Measurements from ENCODE around the gene TMEM51.

The TMEM51 gene

DNA sequence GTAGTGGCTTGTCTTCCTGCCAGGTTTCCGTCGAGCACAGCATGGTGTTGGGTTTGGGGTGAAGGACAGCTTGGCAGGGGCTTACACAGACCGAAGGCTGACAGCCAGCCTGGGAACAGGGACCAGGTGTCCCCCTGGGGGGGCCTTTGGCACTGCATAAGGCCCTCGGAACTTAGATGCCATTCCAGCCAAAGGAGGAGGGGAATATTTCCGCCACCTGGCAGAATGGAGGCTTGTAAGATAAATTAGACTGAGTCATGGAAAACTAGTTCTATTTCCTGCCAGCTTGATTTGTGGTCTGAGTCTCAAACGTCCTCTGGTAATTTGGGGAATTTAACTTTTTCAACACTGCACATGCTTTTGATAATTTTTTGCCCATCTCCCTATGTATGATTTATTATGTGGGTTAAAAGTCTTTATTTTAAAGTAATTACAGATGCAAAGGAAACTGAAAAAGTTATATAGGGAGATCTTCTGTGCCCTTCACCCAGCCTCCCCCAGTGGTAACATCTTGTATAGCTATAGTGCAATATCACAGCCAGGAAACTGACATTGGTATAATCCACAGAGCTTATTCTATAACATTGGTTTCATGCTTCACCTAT lies 11.5 kb upstream of the TMEM51 start:
- Histone ChIP-seq H3K9me3 (ENCODE audit: severe bottlenecking) (no peaks in the 10 kb centered on the region), H3K27ac (ENCODE audit: poor library complexity, severe bottlenecking) (peak overlapping the region; percentile 11), H3K4me3 (ENCODE audit: severe bottlenecking) (no peak overlapping the region), H3K36me3 (ENCODE audit: low read depth) (no peaks in the 10 kb centered on the region), H3K27me3 (ENCODE audit: insufficient read depth, poor library complexity, severe bottlenecking) (no peaks in the 10 kb centered on the region), H3K4me1 (ENCODE audit: insufficient read depth, poor library complexity, severe bottlenecking) (peaks cover 6% of the 10 kb centered on the region)
- 0 out of 3 replicates have a peak, but pooled peaks have one; percentile 33 for ATAC-seq (ENCODE audit: low read depth)
- DNase-seq (ENCODE audit: low spot score), result no peak
- TF ChIP-seq, protein P1, sequence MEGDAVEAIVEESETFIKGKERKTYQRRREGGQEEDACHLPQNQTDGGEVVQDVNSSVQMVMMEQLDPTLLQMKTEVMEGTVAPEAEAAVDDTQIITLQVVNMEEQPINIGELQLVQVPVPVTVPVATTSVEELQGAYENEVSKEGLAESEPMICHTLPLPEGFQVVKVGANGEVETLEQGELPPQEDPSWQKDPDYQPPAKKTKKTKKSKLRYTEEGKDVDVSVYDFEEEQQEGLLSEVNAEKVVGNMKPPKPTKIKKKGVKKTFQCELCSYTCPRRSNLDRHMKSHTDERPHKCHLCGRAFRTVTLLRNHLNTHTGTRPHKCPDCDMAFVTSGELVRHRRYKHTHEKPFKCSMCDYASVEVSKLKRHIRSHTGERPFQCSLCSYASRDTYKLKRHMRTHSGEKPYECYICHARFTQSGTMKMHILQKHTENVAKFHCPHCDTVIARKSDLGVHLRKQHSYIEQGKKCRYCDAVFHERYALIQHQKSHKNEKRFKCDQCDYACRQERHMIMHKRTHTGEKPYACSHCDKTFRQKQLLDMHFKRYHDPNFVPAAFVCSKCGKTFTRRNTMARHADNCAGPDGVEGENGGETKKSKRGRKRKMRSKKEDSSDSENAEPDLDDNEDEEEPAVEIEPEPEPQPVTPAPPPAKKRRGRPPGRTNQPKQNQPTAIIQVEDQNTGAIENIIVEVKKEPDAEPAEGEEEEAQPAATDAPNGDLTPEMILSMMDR (IDR thresholded peaks at IDR 0.05; ENCODE audit: poor library complexity, severe bottlenecking), result no peak

DNA sequence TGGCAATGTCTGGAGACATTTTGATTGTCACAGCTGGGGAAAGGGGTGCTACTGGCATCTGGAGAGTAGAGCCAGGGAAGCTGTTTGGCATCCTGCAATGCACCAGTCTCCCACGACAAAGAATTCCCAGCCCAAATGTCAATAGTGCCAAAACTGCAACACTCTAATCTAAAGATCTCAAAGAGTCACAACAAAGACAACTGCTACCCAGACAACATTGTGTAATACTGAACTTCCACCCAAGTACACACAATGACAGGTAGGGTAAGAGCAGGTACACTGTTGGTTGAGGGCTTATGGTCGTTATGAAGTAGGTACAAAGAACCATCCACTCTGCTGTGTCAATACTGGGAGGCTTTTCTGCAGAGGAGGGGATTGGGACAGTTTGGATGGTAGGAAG lies 8.2 kb upstream of the TMEM51 start:
- Histone ChIP-seq H3K4me1 (ENCODE audit: insufficient read depth, poor library complexity, severe bottlenecking) (peaks cover 6% of the 10 kb centered on the region), H3K36me3 (ENCODE audit: low read depth) (no peaks in the 10 kb centered on the region), H3K9me3 (ENCODE audit: severe bottlenecking) (no peaks in the 10 kb centered on the region), H3K27me3 (ENCODE audit: insufficient read depth, poor library complexity, severe bottlenecking) (no peaks in the 10 kb centered on the region), H3K4me3 (ENCODE audit: severe bottlenecking) (no peak overlapping the region), H3K27ac (ENCODE audit: poor library complexity, severe bottlenecking) (no peak overlapping the region)
- ATAC-seq (ENCODE audit: low read depth) (no peak), DNase-seq (ENCODE audit: low spot score) (no peak)
- TF ChIP-seq, protein P1 (IDR thresholded peaks at IDR 0.05; ENCODE audit: poor library complexity, severe bottlenecking), result no peak

DNA sequence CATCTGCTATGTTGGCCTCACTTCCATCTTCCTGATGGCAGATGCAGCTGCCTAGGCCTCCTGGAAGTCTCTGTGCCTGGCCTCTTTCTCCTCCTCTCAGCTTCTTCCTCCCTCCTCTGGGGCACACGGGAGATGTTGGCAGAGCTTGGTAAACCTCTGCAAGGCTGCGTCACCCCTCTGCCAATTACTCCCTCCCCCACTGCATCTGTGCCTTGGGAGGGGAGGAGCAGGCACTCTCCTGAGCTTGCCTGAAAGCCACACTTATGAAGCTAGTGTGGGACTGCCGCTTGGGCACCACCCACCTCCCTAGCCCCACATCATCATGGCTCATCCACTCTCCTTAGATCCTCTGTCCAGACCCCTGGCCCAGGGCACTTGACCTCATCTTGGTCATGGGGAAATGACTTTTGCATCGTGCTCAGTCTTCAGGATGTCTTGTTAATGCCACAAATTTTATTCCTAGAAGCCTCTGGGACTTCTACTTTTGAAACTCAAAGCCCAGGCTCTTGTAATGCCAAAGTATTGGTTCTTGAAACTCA lies 7.3 kb upstream of the TMEM51 start:
- H3K4me1 ChIP-seq (ENCODE audit: insufficient read depth, poor library complexity, severe bottlenecking), result peaks cover 6% of the 10 kb centered on the region
- ATAC-seq (ENCODE audit: low read depth), result no peak

DNA sequence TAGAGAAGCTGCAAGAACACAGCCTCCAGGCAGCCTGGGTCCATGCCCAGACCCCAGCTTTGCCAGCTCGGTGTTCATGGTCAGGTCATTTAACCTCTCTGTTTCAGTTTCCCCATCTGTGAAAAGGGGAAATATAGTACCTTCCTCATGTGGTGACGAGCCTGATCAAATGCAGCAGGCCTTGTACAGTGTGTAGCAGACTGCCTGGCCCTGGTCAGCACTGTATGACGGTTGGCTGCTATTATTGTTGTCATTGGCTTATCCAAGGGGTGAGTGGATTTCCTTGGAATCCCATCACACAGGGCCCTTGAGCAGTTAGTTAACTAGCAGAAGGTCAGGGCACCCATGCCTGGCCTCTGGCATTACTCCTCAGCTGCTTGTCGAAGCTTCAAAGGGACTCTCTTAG lies 6.6 kb upstream of the TMEM51 start:
- Histone ChIP-seq H3K27ac (ENCODE audit: poor library complexity, severe bottlenecking) (no peak overlapping the region), H3K27me3 (ENCODE audit: insufficient read depth, poor library complexity, severe bottlenecking) (no peaks in the 10 kb centered on the region)
- no peak for ATAC-seq (ENCODE audit: low read depth)

More for the DNA sequence above, 7.3 kb upstream of the TMEM51 start:
- TF ChIP-seq, protein P1 (IDR thresholded peaks at IDR 0.05; ENCODE audit: poor library complexity, severe bottlenecking), result no peak
- Histone ChIP-seq H3K36me3 (ENCODE audit: low read depth) (no peaks in the 10 kb centered on the region), H3K27me3 (ENCODE audit: insufficient read depth, poor library complexity, severe bottlenecking) (no peaks in the 10 kb centered on the region), H3K9me3 (ENCODE audit: severe bottlenecking) (no peaks in the 10 kb centered on the region), H3K4me3 (ENCODE audit: severe bottlenecking) (no peak overlapping the region), H3K27ac (ENCODE audit: poor library complexity, severe bottlenecking) (no peak overlapping the region)
- no peak for DNase-seq (ENCODE audit: low spot score)

More for the DNA sequence above, 6.6 kb upstream of the TMEM51 start:
- TF ChIP-seq, protein P1 (IDR thresholded peaks at IDR 0.05; ENCODE audit: poor library complexity, severe bottlenecking), result no peak
- no peaks in the 10 kb centered on the region for H3K36me3 ChIP-seq (ENCODE audit: low read depth)
- H3K4me3 ChIP-seq (ENCODE audit: severe bottlenecking), result no peak overlapping the region
- DNase-seq (ENCODE audit: low spot score), result no peak
- peaks cover 3% of the 10 kb centered on the region for H3K4me1 ChIP-seq (ENCODE audit: insufficient read depth, poor library complexity, severe bottlenecking)
- H3K9me3 ChIP-seq (ENCODE audit: severe bottlenecking), result no peaks in the 10 kb centered on the region
